SK-N-MC (cell line): ENCODE data around the gene ASCC3.

Experiments used
- EZH2 ChIP-seq: fragments of 200-600 bp; sonication (generic); IDR thresholded peaks from one replicate; pipeline ENCODE4 v1.6.1; 2017; ENCODE audit warnings: antibody characterized with exemption
- FOXP2 ChIP-seq: optimal IDR thresholded peaks from 2 replicates; pipeline ENCODE3; 2011; ENCODE audit warnings: mild to moderate bottlenecking, moderate library complexity; ENCODE audit not compliant: insufficient read depth; ENCODE audit errors: extremely low read length, control extremely low read depth
- POLR2AphosphoS5 ChIP-seq: IDR thresholded peaks from 2 replicates; pipeline ENCODE4 v1.6.1; 2012; ENCODE audit warnings: mild to moderate bottlenecking, low read depth, low read length, borderline replicate concordance

- no peak for TF ChIP-seq EZH2
- no peak for TF ChIP-seq POLR2AphosphoS5
- TF ChIP-seq FOXP2 = no peak
Measured at GRCh38 chr6:100509101-100509500, 372.0 kb downstream of the ASCC3 start.
